GM12878 (cell line): ENCODE results near the gene PAM. TPM values are rescaled to one million over a fixed set of nuclear protein-coding genes. Genes with fewer than 3 reads are reported as not detected.

Experiments
- ATAC-seq: fragments of 200-7000 bp; cut with Tn5 transposase; 3 replicates; pipeline ENCODE4 v1.9.1; 2020; ENCODE audit warnings: mild to moderate bottlenecking, moderate library complexity
- BruUV-seq: library from RNA; stranded (reverse); fragments of 400-500 nt; replicated peaks from 2 replicates; lab custom pipeline; 2021; lab: Mats Ljungman, UMichigan
- CTCF ChIA-PET: fragments of 300-600 bp; sonication (Branson Sonifier 250); formaldehyde crosslinking; extraction: SDS; loops from one replicate; lab custom pipeline; 2021; ENCODE audit warnings: inconsistent platforms; lab: Yijun Ruan, JAX
- POLR2A ChIA-PET: fragments of 350-600 bp; formaldehyde crosslinking; extraction: SDS; loops from one replicate; lab custom pipeline; 2021; ENCODE audit warnings: inconsistent platforms; lab: Charles Lee
- RAD21 ChIA-PET: fragments of 300-600 bp; sonication (Branson Sonifier 250); formaldehyde crosslinking; loops from one replicate; lab custom pipeline; 2023; ENCODE audit warnings: antibody characterized with exemption; ENCODE audit not compliant: unreplicated experiment; lab: Charles Lee
- SMC1A ChIA-PET: fragments of 300-600 bp; sonication (Branson Sonifier 250); formaldehyde crosslinking; loops from one replicate; lab custom pipeline; 2023; ENCODE audit not compliant: unreplicated experiment, uncharacterized antibody; lab: Charles Lee
- DNase-seq: peaks from one replicate; pipeline ENCODE4 v3.0.0-alpha.2; 2011; ENCODE audit warnings: low read depth, low spot score
- FAIRE-seq: peaks from 3 replicates; lab custom pipeline; 2011; peaks lifted over from hg19 to GRCh38; lab: Jason Lieb, UNC
- H2AFZ ChIP-seq: 2 replicates; pipeline ENCODE4 v1.6.0; 2011; ENCODE audit warnings: low read depth, low read length, control low read depth; ENCODE audit not compliant: control insufficient read depth
- H3K27ac ChIP-seq: 2 replicates; pipeline ENCODE4 v1.5.1; 2011; ENCODE audit warnings: control low read depth; ENCODE audit not compliant: control insufficient read depth, insufficient read depth
- H3K27me3 ChIP-seq, 2 experiments: replicated peaks in 1 of 2; 2 replicates each; pipeline versions ENCODE4 v1.6.0 to v1.6.1; 2011; ENCODE audit warnings: low read length in 1 of 2; ENCODE audit not compliant: control insufficient read depth in 2 of 2, insufficient read depth in 2 of 2
- H3K36me3 ChIP-seq, 2 experiments: 2 replicates each; pipeline ENCODE4 v1.5.1; 2011; ENCODE audit warnings: low read length in 1 of 2; ENCODE audit not compliant: control insufficient read depth in 2 of 2, insufficient read depth in 2 of 2
- H3K4me1 ChIP-seq: 2 replicates; pipeline ENCODE4 v1.6.1; 2011; ENCODE audit warnings: mild to moderate bottlenecking, low read length, moderate library complexity, mixed read lengths; ENCODE audit not compliant: control insufficient read depth, insufficient read depth
- H3K4me2 ChIP-seq: 2 replicates; pipeline ENCODE4 v1.6.0; 2011; ENCODE audit warnings: control low read depth; ENCODE audit not compliant: control insufficient read depth, insufficient read depth
- H3K4me3 ChIP-seq: fragments of 200-600 bp; sonication (generic); 2 replicates; pipeline ENCODE4 v1.5.1; 2016
- H3K79me2 ChIP-seq: 2 replicates; pipeline ENCODE4 v1.6.0; 2011; ENCODE audit warnings: low read length; ENCODE audit not compliant: control insufficient read depth, insufficient read depth
- H3K9ac ChIP-seq: 2 replicates; pipeline ENCODE4 v1.8.0; 2011; ENCODE audit warnings: low read length, control low read depth, mixed read lengths; ENCODE audit not compliant: control insufficient read depth, insufficient read depth
- H3K9me3 ChIP-seq: replicated peaks from 3 replicates; pipeline ENCODE4 v1.5.1; 2011; ENCODE audit warnings: mild to moderate bottlenecking, low read length; ENCODE audit not compliant: control insufficient read depth, insufficient read depth
- H4K20me1 ChIP-seq: 2 replicates; pipeline ENCODE4 v1.6.0; 2011; ENCODE audit not compliant: control insufficient read depth, insufficient read depth
- CBX5 ChIP-seq: sonication (generic); IDR thresholded peaks from 2 replicates; pipeline ENCODE4 v1.6.1; 2016; ENCODE audit warnings: low read depth, moderate library complexity, mild to moderate bottlenecking, inconsistent platforms
- HCFC1 ChIP-seq: fragments of 150-350 bp; IDR thresholded peaks from 2 replicates; pipeline ENCODE4 v1.6.1; 2014; ENCODE audit warnings: low read length
- KAT2A ChIP-seq: conservative IDR thresholded peaks from 2 replicates; pipeline ENCODE4 v1.6.1; 2011; ENCODE audit warnings: low read depth, low read length; ENCODE audit not compliant: control insufficient read depth
- LARP7 ChIP-seq: fragments of 450-650 bp; IDR thresholded peaks from 2 replicates; pipeline ENCODE4 v1.6.1; 2017; ENCODE audit warnings: mild to moderate bottlenecking
- RAD21 ChIP-seq: IDR thresholded peaks from 2 replicates; pipeline ENCODE4 v1.6.1; 2011; ENCODE audit warnings: mild to moderate bottlenecking, low read depth, low read length, moderate library complexity; ENCODE audit not compliant: insufficient read depth
- RELA ChIP-seq: fragments of 450-650 bp; IDR thresholded peaks from 2 replicates; pipeline ENCODE4 v1.8.0; 2014; ENCODE audit warnings: borderline replicate concordance; ENCODE audit not compliant: partially characterized antibody
- ZNF622 ChIP-seq: fragments of 450-650 bp; IDR thresholded peaks from 2 replicates; pipeline ENCODE4 v1.6.1; 2017; ENCODE audit warnings: mild to moderate bottlenecking, inconsistent platforms
- WGBS: methylation state at CpG from one replicate; pipeline ENCODE4 v1.1.6; 2016; ENCODE audit warnings: low lambda C conversion rate; ENCODE audit not compliant: insufficient replicate concordance, insufficient coverage; ENCODE audit errors: missing lambda C conversion rate; 5-methylcytosine and 5-hydroxymethylcytosine counted together
- in situ Hi-C: fragments of 300-500 bp; cut with MboI; formaldehyde crosslinking; loops from 9 replicates; pipeline ENCODE4 v1.14.3; 2018; ENCODE audit warnings: mixed read lengths
- intact Hi-C: fragments of 100-400 bp; cut with micrococcal nuclease; formaldehyde crosslinking; loops from one replicate; pipeline ENCODE4 v1.14.2; 2022; ENCODE audit not compliant: unreplicated experiment
- polyA plus RNA-seq, 11 experiments: library from polyadenylated mRNA; depleted of rRNA in 4 of 11; unstranded in 6 of 11; stranded (reverse) in 5 of 11; fragments of >200 nt; fragmentation: Nextera tagmentation in 4 of 11; fragmentation: Illumina TruSeq in 1 of 11; extraction: Ambion mirVana in 4 of 11; extraction: Trizol in 1 of 11; gene quantifications; 1 replicate in 1 of 11; 2 replicates in 10 of 11; pipeline versions ENCODE4 v1.2.1 to v1.2.3, GENCODE V29; 2011 to 2016; ENCODE audit warnings: inconsistent platforms in 2 of 11, missing spikeins in 2 of 11, low read depth in 1 of 11
- total RNA-seq, 4 experiments: library from RNA; depleted of rRNA in 3 of 4; stranded (reverse); fragments of >200 nt in 3 of 4; fragmentation: Illumina TruSeq in 1 of 4; extraction: Trizol in 1 of 4; gene quantifications; 2 replicates each; pipeline versions ENCODE4 v1.2.1 to v1.2.3, GENCODE V29; 2013 to 2021
- TF ChIP-seq, protein P1 (sequence below): fragments of 450-650 bp; IDR thresholded peaks from 2 replicates; pipeline ENCODE4 v1.6.1; 2017; ENCODE audit warnings: mild to moderate bottlenecking

The PAM gene
- total and polyA plus RNA-seq, 10 of the 15 experiments (the other 5 are each of a cell fraction or from before 2014, with no cell fraction given): 5.5 to 72.5 (median 15.4) TPM

DNA sequence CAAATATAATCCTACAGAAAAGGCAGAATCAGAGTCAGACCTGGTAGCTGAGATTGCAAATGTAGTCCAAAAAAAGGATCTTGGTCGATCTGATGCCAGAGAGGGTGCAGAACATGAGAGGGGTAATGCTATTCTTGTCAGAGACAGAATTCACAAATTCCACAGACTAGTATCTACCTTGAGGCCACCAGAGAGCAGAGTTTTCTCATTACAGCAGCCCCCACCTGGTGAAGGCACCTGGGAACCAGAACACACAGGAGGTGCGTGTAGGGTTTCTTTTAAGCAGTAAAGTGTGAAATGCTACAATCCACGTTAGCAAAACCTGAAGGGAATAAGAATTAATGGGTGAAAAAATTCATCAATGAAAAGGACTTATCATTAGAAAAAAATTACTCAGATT lies 219.1 kb downstream of the PAM start:
- no peaks in the 10 kb centered on the region for H3K79me2 ChIP-seq
- DNase-seq: no peak
- ChIA-PET POLR2A (no interaction called here), SMC1A (interaction anchor here (3.6 kb wide), 1 partner anchor 193 kb away, joined by 23 read pairs; no protein-coding TSS in a partner anchor), CTCF (interaction anchor here (0.7 to 5.1 kb wide), 5 partner anchors 145 to 293 kb away, joined by 3 to 42 read pairs (median 4); no protein-coding TSS in a partner anchor), RAD21 (interaction anchor here (4.8 kb wide), 1 partner anchor 193 kb away, joined by 19 read pairs; no protein-coding TSS in a partner anchor)
- no peaks in the 10 kb centered on the region for H3K9me3 ChIP-seq
- in situ Hi-C loops: no loop called here
- no TSS peak for BruUV-seq
- no peaks in the 10 kb centered on the region for H3K27me3 ChIP-seq
- TF ChIP-seq HCFC1 (no peak), RELA (no peak), KAT2A (no peak), LARP7 (no peak), CBX5 (no peak), RAD21 (no peak), ZNF622 (no peak)
- TF ChIP-seq, protein P1, sequence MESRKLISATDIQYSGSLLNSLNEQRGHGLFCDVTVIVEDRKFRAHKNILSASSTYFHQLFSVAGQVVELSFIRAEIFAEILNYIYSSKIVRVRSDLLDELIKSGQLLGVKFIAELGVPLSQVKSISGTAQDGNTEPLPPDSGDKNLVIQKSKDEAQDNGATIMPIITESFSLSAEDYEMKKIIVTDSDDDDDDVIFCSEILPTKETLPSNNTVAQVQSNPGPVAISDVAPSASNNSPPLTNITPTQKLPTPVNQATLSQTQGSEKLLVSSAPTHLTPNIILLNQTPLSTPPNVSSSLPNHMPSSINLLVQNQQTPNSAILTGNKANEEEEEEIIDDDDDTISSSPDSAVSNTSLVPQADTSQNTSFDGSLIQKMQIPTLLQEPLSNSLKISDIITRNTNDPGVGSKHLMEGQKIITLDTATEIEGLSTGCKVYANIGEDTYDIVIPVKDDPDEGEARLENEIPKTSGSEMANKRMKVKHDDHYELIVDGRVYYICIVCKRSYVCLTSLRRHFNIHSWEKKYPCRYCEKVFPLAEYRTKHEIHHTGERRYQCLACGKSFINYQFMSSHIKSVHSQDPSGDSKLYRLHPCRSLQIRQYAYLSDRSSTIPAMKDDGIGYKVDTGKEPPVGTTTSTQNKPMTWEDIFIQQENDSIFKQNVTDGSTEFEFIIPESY: no peak
- H2AFZ ChIP-seq: no peak overlapping the region
- 85% methylated on average over 3 of the region's 3 CpGs for WGBS
- H3K27ac ChIP-seq: no peak overlapping the region
- no peaks in the 10 kb centered on the region for H4K20me1 ChIP-seq
- no peak overlapping the region for H3K4me2 ChIP-seq
- no peaks in the 10 kb centered on the region for H3K4me1 ChIP-seq
- intact Hi-C loops: loop anchor here (5.0 kb wide), 1 partner anchor 192 kb away; no protein-coding TSS in a partner anchor
- H3K36me3 ChIP-seq: no peaks in the 10 kb centered on the region; a peak in 1 of 4 replicates
- FAIRE-seq: no peak
- no peak overlapping the region for H3K4me3 ChIP-seq
- no peak overlapping the region for H3K9ac ChIP-seq
- no peak for ATAC-seq
